Measurements from ENCODE around the gene COCH.

The COCH gene

DNA sequence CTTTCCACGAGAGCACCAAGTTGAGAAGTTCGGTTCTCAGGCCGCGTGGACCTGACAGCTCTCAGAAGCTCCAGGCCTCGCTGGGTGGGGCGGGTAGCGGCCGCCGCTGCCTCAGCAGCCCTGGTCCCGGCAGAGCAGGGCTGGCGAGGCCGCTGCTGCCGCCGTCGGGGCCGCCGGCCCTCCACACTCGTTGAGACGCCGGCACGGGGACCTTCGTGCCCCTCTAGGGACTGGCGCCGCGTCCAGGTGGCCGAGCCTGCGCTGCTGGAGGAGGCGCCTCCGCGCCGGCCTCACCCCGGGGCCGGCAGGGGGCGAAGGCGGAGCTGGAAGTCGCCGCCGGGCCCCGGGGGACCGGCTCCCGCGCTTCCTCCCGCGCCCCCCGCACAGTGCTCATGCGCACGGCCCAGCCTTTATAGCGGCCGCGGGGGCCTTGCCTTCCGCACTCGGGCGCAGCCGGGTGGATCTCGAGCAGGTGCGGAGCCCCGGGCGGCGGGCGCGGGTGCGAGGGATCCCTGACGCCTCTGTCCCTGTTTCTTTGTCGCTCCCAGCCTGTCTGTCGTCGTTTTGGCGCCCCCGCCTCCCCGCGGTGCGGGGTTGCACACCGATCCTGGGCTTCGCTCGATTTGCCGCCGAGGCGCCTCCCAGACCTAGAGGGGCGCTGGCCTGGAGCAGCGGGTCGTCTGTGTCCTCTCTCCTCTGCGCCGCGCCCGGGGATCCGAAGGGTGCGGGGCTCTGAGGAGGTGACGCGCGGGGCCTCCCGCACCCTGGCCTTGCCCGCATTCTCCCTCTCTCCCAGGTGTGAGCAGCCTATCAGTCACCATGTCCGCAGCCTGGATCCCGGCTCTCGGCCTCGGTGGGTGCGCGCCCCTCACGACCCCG lies at the start of gene COCH:
COCH (plus strand) TSS at position 440 of the 879 bp plus-strand sequence; CDS start at position 820, 380 bp downstream.
- peak; percentile 24 for DNase-seq

DNA sequence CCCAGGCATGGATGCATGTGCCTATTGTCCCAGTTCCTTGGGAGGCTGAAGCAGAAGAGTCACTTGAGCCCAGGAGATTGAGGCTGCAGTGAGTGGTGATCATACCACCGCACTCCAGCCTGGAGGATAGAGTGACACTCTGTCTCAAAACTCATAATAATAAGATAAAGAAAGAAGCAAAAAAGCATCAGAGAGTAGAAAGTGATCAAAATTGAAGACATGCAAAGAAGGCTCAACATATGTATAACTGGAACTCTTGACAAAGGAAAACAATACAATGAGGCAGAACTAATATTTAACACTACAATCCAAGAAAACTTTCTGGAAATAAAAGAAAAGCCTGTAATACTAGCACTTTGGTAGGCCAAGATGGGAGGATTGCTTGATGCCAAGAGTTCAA lies 48.3 kb upstream of the COCH start:
- no peak for DNase-seq

GRCh38 chr14:30829853-30830252 lies 44.5 kb upstream of the COCH start:
- DNase-seq, result no peak

- no peak for DNase-seq
These were observed 40.0 kb upstream of the COCH start for GRCh38 chr14:30834353-30834752.

DNA sequence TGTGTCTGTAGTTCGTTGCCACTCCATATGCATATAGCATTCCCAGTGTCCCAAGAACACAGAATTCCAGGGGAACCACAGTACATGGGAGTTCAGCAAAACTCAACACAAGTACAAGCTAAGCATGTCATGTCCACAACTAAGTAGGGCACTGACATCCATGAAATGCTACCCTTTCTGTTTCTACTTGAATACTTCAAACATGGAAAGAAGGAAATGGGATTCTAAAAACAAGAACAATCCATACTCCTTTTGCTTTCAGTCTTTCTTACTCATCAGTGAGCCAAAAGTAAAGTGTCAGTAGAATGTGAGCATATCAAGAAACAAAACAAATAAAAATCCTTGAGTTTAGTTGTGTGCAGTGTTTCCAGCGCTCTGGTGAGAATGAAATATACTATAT lies 36.0 kb upstream of the COCH start:
- peak; percentile 68 for DNase-seq

GRCh38 chr14:30840086-30840779 lies 34.1 kb upstream of the COCH start:
- DNase-seq, result no peak

DNA sequence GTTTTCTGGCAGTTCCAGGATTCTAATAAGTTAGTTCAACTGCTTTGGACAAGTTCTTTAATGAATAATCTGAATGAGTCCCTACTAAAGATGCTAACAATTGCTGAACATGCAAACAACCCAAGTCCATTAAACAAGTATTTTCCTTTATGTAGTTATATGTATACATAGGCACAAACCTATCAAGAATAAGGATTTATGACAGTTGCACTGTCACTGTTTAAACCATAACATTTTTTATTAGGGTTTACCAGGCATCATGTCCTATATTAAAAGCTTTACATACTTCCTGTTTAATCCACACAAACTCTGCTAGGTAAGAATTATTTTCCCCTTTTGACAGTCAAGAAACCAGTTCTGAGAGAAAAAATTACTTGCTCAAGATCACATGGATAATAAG lies 31.9 kb upstream of the COCH start:
- DNase-seq, result no peak

- peak; percentile 88 for DNase-seq
These were observed 25.7 kb upstream of the COCH start for GRCh38 chr14:30848449-30849240.

- DNase-seq, result peak; percentile 81
These were observed 25.0 kb upstream of the COCH start for GRCh38 chr14:30849354-30849753.

DNA sequence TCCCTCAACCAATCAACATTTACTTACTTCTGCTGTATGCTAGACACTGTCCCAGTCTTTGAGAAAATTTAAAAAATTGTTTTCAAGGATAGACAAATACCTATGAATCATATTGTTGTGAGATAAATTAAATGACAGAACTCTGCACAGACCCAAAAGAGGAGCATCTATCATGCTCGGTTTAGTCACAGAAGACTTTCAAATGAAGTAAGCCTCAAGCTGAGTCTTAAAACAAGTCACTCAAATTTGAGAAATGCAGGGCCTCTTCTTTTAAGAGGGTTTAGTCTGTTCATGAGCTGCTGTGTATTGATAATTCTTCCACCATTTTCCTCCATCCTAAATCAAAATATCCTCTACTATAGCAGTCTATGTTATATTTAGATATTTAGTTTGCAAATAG lies 24.4 kb upstream of the COCH start:
- DNase-seq, result no peak

GRCh38 chr14:30853946-30854345 lies 20.4 kb upstream of the COCH start:
- no peak for DNase-seq

DNA sequence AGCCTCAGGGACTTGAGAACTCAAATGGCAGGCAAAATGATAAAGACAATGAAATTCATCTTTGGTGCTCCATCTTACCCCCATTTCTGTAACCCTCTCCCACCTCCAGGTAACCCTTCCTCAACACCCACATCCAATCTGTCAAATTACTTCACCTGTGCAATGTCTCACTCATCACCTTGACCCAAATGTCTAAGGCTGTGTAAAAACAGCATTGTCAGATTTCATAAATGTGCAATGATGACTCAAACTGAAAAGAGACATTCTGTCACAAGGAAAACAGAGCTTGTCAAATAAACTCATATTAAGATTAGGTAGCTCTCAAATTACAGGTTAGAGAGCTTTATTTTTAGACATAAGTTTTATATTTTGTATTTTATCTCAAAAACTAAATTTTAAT lies 19.9 kb upstream of the COCH start:
- no peak for DNase-seq

DNA sequence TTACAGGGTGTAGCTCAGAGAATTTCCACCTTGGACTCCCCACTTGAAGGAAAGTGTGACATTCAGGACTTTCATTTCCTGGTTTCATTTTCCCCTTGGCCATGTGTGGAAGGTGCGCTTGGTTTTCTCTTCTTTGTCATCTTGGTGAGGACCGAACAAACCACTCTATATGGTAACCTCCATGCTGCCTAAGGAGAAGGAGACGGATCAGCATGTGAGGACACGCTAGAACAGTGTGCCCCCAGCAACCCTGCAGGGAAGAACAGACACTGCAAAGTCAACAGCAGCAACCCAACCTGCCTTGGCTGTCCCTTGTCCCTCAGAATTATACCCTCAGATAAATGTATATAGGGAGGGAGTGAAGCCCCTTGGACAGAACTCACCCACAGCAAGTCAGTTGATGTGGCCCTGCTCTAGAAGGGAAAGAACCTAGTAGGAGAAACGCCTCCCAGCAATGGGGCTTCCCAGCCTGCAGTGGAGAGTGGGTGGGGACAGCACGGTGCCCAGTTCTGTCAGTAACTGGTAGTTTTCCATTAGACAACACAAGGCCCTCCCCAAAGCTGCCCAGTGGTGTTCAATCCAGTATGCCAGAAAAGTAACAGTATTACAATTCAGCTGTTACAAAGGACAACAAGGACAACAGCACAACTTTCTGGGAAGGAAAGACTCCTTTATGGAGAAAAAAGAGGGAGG lies 18.9 kb upstream of the COCH start:
- DNase-seq, result peak; percentile 51

GRCh38 chr14:30861200-30861599 lies 13.2 kb upstream of the COCH start:
- DNase-seq, result peak; percentile 26

GRCh38 chr14:30864934-30865333 lies 9.4 kb upstream of the COCH start:
- DNase-seq, result no peak

- DNase-seq, result no peak
These were observed 5.6 kb upstream of the COCH start for GRCh38 chr14:30868736-30869135.

DNA sequence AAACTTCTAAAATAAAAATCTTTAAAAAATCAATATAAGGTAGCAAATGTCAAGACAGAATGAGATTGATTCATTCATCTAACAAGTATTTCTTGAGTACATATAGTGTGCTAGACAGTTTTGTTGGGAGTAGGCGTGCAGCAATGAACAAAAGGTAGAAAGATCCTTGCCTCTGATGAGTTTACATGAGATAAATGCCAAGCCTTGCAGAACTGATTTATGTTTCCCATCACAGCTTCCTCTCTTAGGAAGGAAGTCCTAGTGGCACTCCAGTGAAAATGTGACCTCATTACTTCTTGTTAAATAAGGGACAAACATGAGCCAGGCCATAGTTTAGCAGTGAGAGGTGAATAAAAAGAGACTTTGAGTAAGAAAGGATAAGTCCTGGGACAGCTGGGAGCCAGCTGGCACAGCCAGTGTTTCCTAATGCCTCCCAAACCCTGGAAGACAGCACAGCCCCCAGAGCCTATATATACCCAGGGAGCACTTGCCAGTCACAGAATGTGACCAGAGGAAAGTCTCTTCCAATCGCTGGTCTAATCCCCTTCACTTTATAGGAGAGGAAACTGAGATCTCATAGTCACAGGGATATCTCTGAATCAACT lies 4.7 kb upstream of the COCH start:
- peak; percentile 14 for DNase-seq

DNA sequence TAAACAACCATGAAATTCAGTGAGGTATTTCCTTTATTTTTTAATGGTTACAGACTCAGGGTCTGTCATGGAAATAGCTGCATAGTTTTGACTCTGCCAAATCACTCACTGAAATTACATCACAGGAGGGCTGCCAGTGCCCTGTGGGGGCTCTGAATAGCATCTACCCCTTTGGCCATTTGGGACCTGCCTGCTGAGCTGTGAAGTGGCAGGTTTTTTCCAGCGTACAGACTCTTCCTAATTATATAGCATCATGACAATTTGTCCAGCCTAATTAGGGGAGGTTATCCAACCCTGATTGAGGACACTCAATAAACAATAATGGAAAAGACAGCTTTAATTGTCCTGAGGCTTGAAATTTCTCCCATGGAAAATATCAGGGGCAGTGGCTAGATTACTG lies 1.8 kb upstream of the COCH start:
- no peak for DNase-seq

- DNase-seq, result no peak
These were observed 845 bp upstream of the COCH start for GRCh38 chr14:30873308-30874119.

GRCh38 chr14:30874999-30875787 lies 834 bp downstream of the COCH start:
- DNase-seq, result no peak

- no peak for DNase-seq
These were observed 1.4 kb downstream of the COCH start for GRCh38 chr14:30875788-30876053.
